ENCODE results near the gene NELL2. TPM values are rescaled to one million over a fixed set of nuclear protein-coding genes. Genes with fewer than 3 reads are reported as not detected.

NELL2 gene
- total and polyA plus RNA-seq, 10 of the 15 experiments (the other 5 are each of a cell fraction or from before 2014, with no cell fraction given): 0.27 to 2.3 (median 0.76) TPM

DNA sequence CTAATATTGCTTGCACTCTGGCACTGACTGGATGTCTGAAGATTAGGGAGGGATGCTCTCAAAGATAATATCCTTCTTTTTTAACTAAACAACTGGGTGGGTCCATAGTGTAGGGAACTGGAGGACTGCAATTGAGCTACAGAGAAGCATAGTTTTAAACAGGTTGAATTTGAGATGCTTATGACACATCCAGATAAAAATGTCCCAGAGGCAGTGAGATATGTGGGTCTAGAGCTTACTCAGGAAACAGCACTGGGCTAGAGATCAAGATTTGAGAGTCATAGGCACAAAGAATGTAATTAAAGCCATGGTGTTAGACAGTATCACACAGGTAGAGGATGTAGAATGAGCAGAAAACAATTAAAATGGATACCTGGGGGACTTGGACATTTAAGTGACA is 198.4 kb downstream of the NELL2 start (continued):
- TF ChIP-seq, protein P1, sequence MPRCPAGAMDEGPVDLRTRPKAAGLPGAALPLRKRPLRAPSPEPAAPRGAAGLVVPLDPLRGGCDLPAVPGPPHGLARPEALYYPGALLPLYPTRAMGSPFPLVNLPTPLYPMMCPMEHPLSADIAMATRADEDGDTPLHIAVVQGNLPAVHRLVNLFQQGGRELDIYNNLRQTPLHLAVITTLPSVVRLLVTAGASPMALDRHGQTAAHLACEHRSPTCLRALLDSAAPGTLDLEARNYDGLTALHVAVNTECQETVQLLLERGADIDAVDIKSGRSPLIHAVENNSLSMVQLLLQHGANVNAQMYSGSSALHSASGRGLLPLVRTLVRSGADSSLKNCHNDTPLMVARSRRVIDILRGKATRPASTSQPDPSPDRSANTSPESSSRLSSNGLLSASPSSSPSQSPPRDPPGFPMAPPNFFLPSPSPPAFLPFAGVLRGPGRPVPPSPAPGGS (IDR thresholded peaks at IDR 0.05; ENCODE audit: borderline replicate concordance, insufficient read depth, low read depth, low read length, poor library complexity, severe bottlenecking): no peak

DNA sequence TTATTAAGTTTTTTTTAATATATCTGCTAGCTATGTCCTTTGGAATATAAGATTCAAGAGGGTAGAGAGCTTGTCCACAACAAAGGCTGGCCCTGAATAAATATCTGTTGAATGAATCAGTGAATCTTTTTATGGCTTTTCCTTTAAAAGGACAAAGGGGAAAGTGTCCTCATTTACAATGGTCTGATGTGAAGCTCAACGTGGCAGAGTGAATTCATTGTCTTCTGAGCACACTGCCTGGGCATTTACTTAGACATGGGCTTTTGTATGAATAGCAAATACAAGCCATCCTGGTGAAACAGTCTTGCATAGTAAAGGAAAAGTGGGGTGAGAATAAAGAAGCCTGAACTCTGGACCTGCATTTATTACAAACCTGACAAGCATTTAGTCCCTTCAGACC is 201.2 kb downstream of the NELL2 start:
- BruUV-seq (replicated peaks): no TSS peak
- ChIA-PET RAD21 (ENCODE audit: unreplicated experiment) (no interaction called here), POLR2A (no interaction called here), SMC1A (ENCODE audit: uncharacterized antibody, unreplicated experiment) (interaction anchor here (0.7 to 1.2 kb wide), 2 partner anchors 21 to 353 kb away, joined by 3 read pairs; no protein-coding TSS in a partner anchor), CTCF (interaction anchor here (0.9 kb wide), 1 partner anchor 12 kb away, joined by 3 read pairs; no protein-coding TSS in a partner anchor)
- Histone ChIP-seq H3K9ac (ENCODE audit: control insufficient read depth, insufficient read depth, low read length) (no peak overlapping the region), H2AFZ (ENCODE audit: control insufficient read depth, low read depth, low read length) (no peak overlapping the region), H3K4me2 (ENCODE audit: control insufficient read depth, insufficient read depth) (no peak overlapping the region), H3K36me3 (ENCODE audit: control insufficient read depth in 2 of 2, insufficient read depth in 2 of 2, low read length in 1 of 2) (no peaks in the 10 kb centered on the region), H3K4me3 (no peak overlapping the region), H3K4me1 (ENCODE audit: control insufficient read depth, insufficient read depth, low read length) (no peaks in the 10 kb centered on the region), H3K27me3 (replicated peaks in 1 of 2; ENCODE audit: control insufficient read depth in 2 of 2, insufficient read depth in 2 of 2, low read length in 1 of 2) (no peaks in the 10 kb centered on the region), H3K27ac (ENCODE audit: control insufficient read depth, insufficient read depth) (no peak overlapping the region), H3K9me3 (replicated peaks; ENCODE audit: control insufficient read depth, insufficient read depth, low read length) (no peaks in the 10 kb centered on the region), H3K79me2 (ENCODE audit: control insufficient read depth, insufficient read depth, low read length) (no peaks in the 10 kb centered on the region), H4K20me1 (ENCODE audit: control insufficient read depth, insufficient read depth) (no peaks in the 10 kb centered on the region)
- intact Hi-C loops (cut with micrococcal nuclease; ENCODE audit: unreplicated experiment): no loop called here
- no peak for FAIRE-seq
- 0% methylated on average over 1 of the region's 1 CpG for WGBS (ENCODE audit: insufficient coverage, insufficient replicate concordance, low lambda C conversion rate, missing lambda C conversion rate)
- no peak for ATAC-seq
- in situ Hi-C loops (cut with MboI): no loop called here
- no peak for DNase-seq (ENCODE audit: low read depth, low spot score)
- no peak for TF ChIP-seq ZNF274 (IDR thresholded peaks at IDR 0.05; ENCODE audit: insufficient read depth, insufficient read length)
- TF ChIP-seq POLR2AphosphoS5 (IDR thresholded peaks at IDR 0.05; ENCODE audit: low read length): no peak
- TF ChIP-seq, protein P2, sequence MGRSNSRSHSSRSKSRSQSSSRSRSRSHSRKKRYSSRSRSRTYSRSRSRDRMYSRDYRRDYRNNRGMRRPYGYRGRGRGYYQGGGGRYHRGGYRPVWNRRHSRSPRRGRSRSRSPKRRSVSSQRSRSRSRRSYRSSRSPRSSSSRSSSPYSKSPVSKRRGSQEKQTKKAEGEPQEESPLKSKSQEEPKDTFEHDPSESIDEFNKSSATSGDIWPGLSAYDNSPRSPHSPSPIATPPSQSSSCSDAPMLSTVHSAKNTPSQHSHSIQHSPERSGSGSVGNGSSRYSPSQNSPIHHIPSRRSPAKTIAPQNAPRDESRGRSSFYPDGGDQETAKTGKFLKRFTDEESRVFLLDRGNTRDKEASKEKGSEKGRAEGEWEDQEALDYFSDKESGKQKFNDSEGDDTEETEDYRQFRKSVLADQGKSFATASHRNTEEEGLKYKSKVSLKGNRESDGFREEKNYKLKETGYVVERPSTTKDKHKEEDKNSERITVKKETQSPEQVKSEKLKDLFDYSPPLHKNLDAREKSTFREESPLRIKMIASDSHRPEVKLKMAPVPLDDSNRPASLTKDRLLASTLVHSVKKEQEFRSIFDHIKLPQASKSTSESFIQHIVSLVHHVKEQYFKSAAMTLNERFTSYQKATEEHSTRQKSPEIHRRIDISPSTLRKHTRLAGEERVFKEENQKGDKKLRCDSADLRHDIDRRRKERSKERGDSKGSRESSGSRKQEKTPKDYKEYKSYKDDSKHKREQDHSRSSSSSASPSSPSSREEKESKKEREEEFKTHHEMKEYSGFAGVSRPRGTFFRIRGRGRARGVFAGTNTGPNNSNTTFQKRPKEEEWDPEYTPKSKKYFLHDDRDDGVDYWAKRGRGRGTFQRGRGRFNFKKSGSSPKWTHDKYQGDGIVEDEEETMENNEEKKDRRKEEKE (IDR thresholded peaks at IDR 0.05): no peak
- TF ChIP-seq IKZF2 (IDR thresholded peaks at IDR 0.05): no peak
- no peak for TF ChIP-seq SUZ12 (IDR thresholded peaks at IDR 0.05; ENCODE audit: unreplicated experiment)
- TF ChIP-seq BCL11A (IDR thresholded peaks at IDR 0.05; ENCODE audit: low read depth, low read length): no peak
- TF ChIP-seq, protein P3, sequence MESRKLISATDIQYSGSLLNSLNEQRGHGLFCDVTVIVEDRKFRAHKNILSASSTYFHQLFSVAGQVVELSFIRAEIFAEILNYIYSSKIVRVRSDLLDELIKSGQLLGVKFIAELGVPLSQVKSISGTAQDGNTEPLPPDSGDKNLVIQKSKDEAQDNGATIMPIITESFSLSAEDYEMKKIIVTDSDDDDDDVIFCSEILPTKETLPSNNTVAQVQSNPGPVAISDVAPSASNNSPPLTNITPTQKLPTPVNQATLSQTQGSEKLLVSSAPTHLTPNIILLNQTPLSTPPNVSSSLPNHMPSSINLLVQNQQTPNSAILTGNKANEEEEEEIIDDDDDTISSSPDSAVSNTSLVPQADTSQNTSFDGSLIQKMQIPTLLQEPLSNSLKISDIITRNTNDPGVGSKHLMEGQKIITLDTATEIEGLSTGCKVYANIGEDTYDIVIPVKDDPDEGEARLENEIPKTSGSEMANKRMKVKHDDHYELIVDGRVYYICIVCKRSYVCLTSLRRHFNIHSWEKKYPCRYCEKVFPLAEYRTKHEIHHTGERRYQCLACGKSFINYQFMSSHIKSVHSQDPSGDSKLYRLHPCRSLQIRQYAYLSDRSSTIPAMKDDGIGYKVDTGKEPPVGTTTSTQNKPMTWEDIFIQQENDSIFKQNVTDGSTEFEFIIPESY (IDR thresholded peaks at IDR 0.05): no peak
- no peak for TF ChIP-seq RCOR1 (conservative IDR thresholded peaks at IDR 0.05; ENCODE audit: low read depth, low read length)
- TF ChIP-seq, protein P4, sequence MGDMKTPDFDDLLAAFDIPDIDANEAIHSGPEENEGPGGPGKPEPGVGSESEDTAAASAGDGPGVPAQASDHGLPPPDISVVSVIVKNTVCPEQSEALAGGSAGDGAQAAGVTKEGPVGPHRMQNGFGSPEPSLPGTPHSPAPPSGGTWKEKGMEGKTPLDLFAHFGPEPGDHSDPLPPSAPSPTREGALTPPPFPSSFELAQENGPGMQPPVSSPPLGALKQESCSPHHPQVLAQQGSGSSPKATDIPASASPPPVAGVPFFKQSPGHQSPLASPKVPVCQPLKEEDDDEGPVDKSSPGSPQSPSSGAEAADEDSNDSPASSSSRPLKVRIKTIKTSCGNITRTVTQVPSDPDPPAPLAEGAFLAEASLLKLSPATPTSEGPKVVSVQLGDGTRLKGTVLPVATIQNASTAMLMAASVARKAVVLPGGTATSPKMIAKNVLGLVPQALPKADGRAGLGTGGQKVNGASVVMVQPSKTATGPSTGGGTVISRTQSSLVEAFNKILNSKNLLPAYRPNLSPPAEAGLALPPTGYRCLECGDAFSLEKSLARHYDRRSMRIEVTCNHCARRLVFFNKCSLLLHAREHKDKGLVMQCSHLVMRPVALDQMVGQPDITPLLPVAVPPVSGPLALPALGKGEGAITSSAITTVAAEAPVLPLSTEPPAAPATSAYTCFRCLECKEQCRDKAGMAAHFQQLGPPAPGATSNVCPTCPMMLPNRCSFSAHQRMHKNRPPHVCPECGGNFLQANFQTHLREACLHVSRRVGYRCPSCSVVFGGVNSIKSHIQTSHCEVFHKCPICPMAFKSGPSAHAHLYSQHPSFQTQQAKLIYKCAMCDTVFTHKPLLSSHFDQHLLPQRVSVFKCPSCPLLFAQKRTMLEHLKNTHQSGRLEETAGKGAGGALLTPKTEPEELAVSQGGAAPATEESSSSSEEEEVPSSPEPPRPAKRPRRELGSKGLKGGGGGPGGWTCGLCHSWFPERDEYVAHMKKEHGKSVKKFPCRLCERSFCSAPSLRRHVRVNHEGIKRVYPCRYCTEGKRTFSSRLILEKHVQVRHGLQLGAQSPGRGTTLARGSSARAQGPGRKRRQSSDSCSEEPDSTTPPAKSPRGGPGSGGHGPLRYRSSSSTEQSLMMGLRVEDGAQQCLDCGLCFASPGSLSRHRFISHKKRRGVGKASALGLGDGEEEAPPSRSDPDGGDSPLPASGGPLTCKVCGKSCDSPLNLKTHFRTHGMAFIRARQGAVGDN (IDR thresholded peaks at IDR 0.05): no peak
- TF ChIP-seq NFIC (IDR thresholded peaks at IDR 0.05; ENCODE audit: low read depth, low read length): no peak
- TF ChIP-seq EZH2 (IDR thresholded peaks at IDR 0.05; ENCODE audit: borderline replicate concordance, control insufficient read depth, low read depth, low read length): no peak
